PC-9 (cell line): Measurements from ENCODE around the gene AP3B1. TPM values are rescaled to one million over a fixed set of nuclear protein-coding genes. Genes with fewer than 3 reads are reported as not detected.

Experiments used
- BruUV-seq: library from RNA; stranded (reverse); fragments of 400-500 nt; replicated peaks from 2 replicates; lab custom pipeline; 2021; lab: Mats Ljungman, UMichigan
- CTCF ChIA-PET: fragments of 300-600 bp; sonication (Branson Sonifier 250); formaldehyde crosslinking; loops from one replicate; lab custom pipeline; 2022; ENCODE audit warnings: antibody characterized with exemption; lab: Charles Lee
- POLR2A ChIA-PET: fragments of 300-600 bp; sonication (Branson Sonifier 250); formaldehyde crosslinking; loops from one replicate; lab custom pipeline; 2022; ENCODE audit warnings: antibody characterized with exemption; ENCODE audit not compliant: unreplicated experiment; lab: Charles Lee
- DNase-seq, 2 experiments: peaks; one replicate each; pipeline versions ENCODE4 v3.0.0 to v3.0.0-alpha.2; 2015 to 2022; ENCODE audit warnings: mixed read lengths in 1 of 2
- H2AFZ ChIP-seq: fragments of 200-600 bp; sonication (generic); 2 replicates; pipeline ENCODE4 v1.8.1; 2017; ENCODE audit warnings: antibody characterized with exemption
- H3F3A ChIP-seq: fragments of 200-600 bp; sonication (generic); 2 replicates; pipeline ENCODE4 v1.8.1; 2017; ENCODE audit warnings: antibody characterized with exemption, mild to moderate bottlenecking, low read depth; ENCODE audit not compliant: insufficient read depth
- H3K27ac ChIP-seq: fragments of 200-600 bp; sonication (generic); 2 replicates; pipeline ENCODE4 v1.6.1; 2016; ENCODE audit warnings: mixed run types
- H3K27me3 ChIP-seq: fragments of 200-600 bp; sonication (generic); 2 replicates; pipeline ENCODE4 v1.6.1; 2016; ENCODE audit warnings: low read depth, mixed run types; ENCODE audit not compliant: insufficient read depth
- H3K36me3 ChIP-seq: fragments of 200-600 bp; sonication (generic); 2 replicates; pipeline ENCODE4 v1.6.1; 2016; ENCODE audit warnings: low read depth, mixed run types
- H3K4me1 ChIP-seq: fragments of 200-600 bp; sonication (generic); replicated peaks from 2 replicates; pipeline ENCODE4 v1.6.1; 2016; ENCODE audit warnings: mixed run types; ENCODE audit not compliant: insufficient read depth
- H3K4me2 ChIP-seq: fragments of 200-600 bp; sonication (generic); 2 replicates; pipeline ENCODE4 v1.6.1; 2017; ENCODE audit warnings: mixed run types
- H3K4me3 ChIP-seq: fragments of 200-600 bp; sonication (generic); 2 replicates; pipeline ENCODE4 v1.6.1; 2016; ENCODE audit warnings: mixed run types
- H3K79me2 ChIP-seq: fragments of 200-600 bp; sonication (generic); 2 replicates; pipeline ENCODE4 v1.6.1; 2017; ENCODE audit warnings: low read depth, mixed run types
- H3K9me2 ChIP-seq: fragments of 200-600 bp; sonication (generic); 2 replicates; pipeline ENCODE4 v1.8.1; 2017; ENCODE audit warnings: mild to moderate bottlenecking; ENCODE audit not compliant: insufficient read depth
- H3K9me3 ChIP-seq: fragments of 200-600 bp; sonication (generic); 2 replicates; pipeline ENCODE4 v1.8.1; 2016; ENCODE audit warnings: low read depth; ENCODE audit not compliant: insufficient read depth
- H4K20me1 ChIP-seq: fragments of 200-600 bp; sonication (generic); 2 replicates; pipeline ENCODE4 v1.8.1; 2017; ENCODE audit not compliant: insufficient read depth
- CTCF ChIP-seq: fragments of 200-600 bp; sonication (generic); conservative IDR thresholded peaks from 2 replicates; pipeline ENCODE4 v1.6.1; 2017; ENCODE audit warnings: mixed run types, antibody characterized with exemption, mild to moderate bottlenecking, moderate library complexity
- EZH2 ChIP-seq: fragments of 200-600 bp; sonication (generic); IDR thresholded peaks from 2 replicates; pipeline ENCODE4 v1.8.0; 2017; ENCODE audit warnings: antibody characterized with exemption, low read depth
- intact Hi-C: fragments of 100-400 bp; cut with micrococcal nuclease; formaldehyde crosslinking; loops from one replicate; pipeline ENCODE4 v1.10.0; 2022; ENCODE audit not compliant: unreplicated experiment
- total RNA-seq: library from RNA; stranded (reverse); gene quantifications from 2 replicates; pipeline ENCODE4 v1.2.3, GENCODE V29; 2021

Gene AP3B1
- total RNA-seq, 1 experiment from 2014 or later = 44.0 TPM

DNA sequence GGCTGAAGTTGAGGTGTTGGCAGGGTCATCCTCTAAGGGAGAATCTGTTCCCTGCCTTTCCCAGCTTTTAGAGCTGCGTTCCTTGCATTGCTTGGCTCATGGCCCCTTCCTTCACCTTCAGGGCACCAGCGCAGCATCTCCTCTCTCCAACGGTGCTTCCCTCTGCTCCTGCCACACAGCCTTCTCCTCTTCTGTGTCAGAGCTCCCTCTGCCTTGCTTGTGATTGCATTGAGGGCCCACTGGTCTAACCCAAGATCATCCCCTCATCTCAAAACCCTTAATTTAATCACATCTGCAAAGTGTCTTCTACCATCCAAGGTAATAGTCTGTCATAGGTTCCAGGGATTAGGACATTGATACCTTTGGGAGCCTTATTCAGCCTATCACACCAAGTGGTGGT lies 312.7 kb downstream of the AP3B1 start:
- CTCF ChIA-PET = no interaction called here

GRCh38 chr5:77974576-77974975 lies 319.9 kb downstream of the AP3B1 start:
- ChIA-PET POLR2A (no interaction called here), CTCF (no interaction called here)
- no peaks in the 10 kb centered on the region for H3K9me2 ChIP-seq
- H3K4me2 ChIP-seq = no peak overlapping the region
- H3K27ac ChIP-seq = no peak overlapping the region
- H2AFZ ChIP-seq = no peak overlapping the region
- H3K4me3 ChIP-seq = no peak overlapping the region
- H3K27me3 ChIP-seq = no peaks in the 10 kb centered on the region
- no peaks in the 10 kb centered on the region for H4K20me1 ChIP-seq
- intact Hi-C loops = no loop called here
- H3K36me3 ChIP-seq = no peaks in the 10 kb centered on the region
- H3F3A ChIP-seq = no peaks in the 10 kb centered on the region
- no peaks in the 10 kb centered on the region for H3K4me1 ChIP-seq
- BruUV-seq = no TSS peak
- no peaks in the 10 kb centered on the region for H3K79me2 ChIP-seq
- no peak for TF ChIP-seq CTCF
- TF ChIP-seq EZH2 = no peak
- no peaks in the 10 kb centered on the region for H3K9me3 ChIP-seq
- no peak for DNase-seq

More for the DNA sequence above, 312.7 kb downstream of the AP3B1 start:
- H3K9me2 ChIP-seq = no peaks in the 10 kb centered on the region
- H3K4me3 ChIP-seq = no peak overlapping the region
- no peaks in the 10 kb centered on the region for H3K4me1 ChIP-seq
- H3F3A ChIP-seq = no peaks in the 10 kb centered on the region
- DNase-seq = no peak
- no peaks in the 10 kb centered on the region for H3K9me3 ChIP-seq
- no peak overlapping the region for H3K4me2 ChIP-seq
- intact Hi-C loops = no loop called here
- H3K27me3 ChIP-seq = no peaks in the 10 kb centered on the region
- no peaks in the 10 kb centered on the region for H3K36me3 ChIP-seq
- H2AFZ ChIP-seq = no peak overlapping the region
- H3K79me2 ChIP-seq = no peaks in the 10 kb centered on the region
- no peak for TF ChIP-seq EZH2
- TF ChIP-seq CTCF = no peak
- BruUV-seq = no TSS peak
- H4K20me1 ChIP-seq = no peaks in the 10 kb centered on the region
- H3K27ac ChIP-seq = no peak overlapping the region
- POLR2A ChIA-PET = no interaction called here

- CTCF ChIA-PET = no interaction called here
- POLR2A ChIA-PET = no interaction called here
Measured at GRCh38 chr5:77973253-77973609, 321.3 kb downstream of the AP3B1 start.

More at GRCh38 chr5:77973253-77973609, 321.3 kb downstream of the AP3B1 start:
- H3K4me1 ChIP-seq = no peaks in the 10 kb centered on the region
- no peak overlapping the region for H3K4me2 ChIP-seq
- H3K4me3 ChIP-seq = no peak overlapping the region
- H3K27me3 ChIP-seq = no peaks in the 10 kb centered on the region
- H2AFZ ChIP-seq = no peak overlapping the region
- no peaks in the 10 kb centered on the region for H3F3A ChIP-seq
- TF ChIP-seq CTCF = no peak
- no peak for TF ChIP-seq EZH2
- DNase-seq = no peak
- H3K9me3 ChIP-seq = no peaks in the 10 kb centered on the region
- intact Hi-C loops = no loop called here
- H3K9me2 ChIP-seq = no peaks in the 10 kb centered on the region
- H3K36me3 ChIP-seq = no peaks in the 10 kb centered on the region
- H3K79me2 ChIP-seq = no peaks in the 10 kb centered on the region
- H4K20me1 ChIP-seq = no peaks in the 10 kb centered on the region
- no peak overlapping the region for H3K27ac ChIP-seq
- BruUV-seq = no TSS peak
